Measurements from ENCODE around the gene SLC37A1.
A peak's percentile ranks its signal among the peaks of the same experiment; 100 is the strongest.

SLC37A1 gene

GRCh38 chr21:42580793-42581321 is 67.2 kb downstream of the SLC37A1 start:
- no peak for DNase-seq

- DNase-seq, result no peak
These were observed 67.8 kb downstream of the SLC37A1 start for GRCh38 chr21:42581336-42581992.

GRCh38 chr21:42581993-42582786 is 68.5 kb downstream of the SLC37A1 start:
- no peak for DNase-seq

GRCh38 chr21:42582787-42583476 is 69.3 kb downstream of the SLC37A1 start:
- no peak for DNase-seq

- no peak for DNase-seq
These were observed 70.0 kb downstream of the SLC37A1 start for GRCh38 chr21:42583477-42584295.

GRCh38 chr21:42584296-42584641 is 70.6 kb downstream of the SLC37A1 start:
- DNase-seq, result no peak

GRCh38 chr21:42585881-42586280 is 72.2 kb downstream of the SLC37A1 start:
- no peak for DNase-seq

GRCh38 chr21:42586406-42586805 is 72.8 kb downstream of the SLC37A1 start:
- DNase-seq, result no peak

- DNase-seq, result no peak
These were observed 73.4 kb downstream of the SLC37A1 start for GRCh38 chr21:42587036-42587435.

GRCh38 chr21:42590431-42591131 is 76.9 kb downstream of the SLC37A1 start:
- no peak for DNase-seq

GRCh38 chr21:42591170-42591869 is 77.7 kb downstream of the SLC37A1 start:
- DNase-seq, result no peak

- DNase-seq, result no peak
These were observed 78.6 kb downstream of the SLC37A1 start for GRCh38 chr21:42592156-42592820.

GRCh38 chr21:42593007-42593814 is 79.6 kb downstream of the SLC37A1 start:
- DNase-seq, result peak; percentile 59

- no peak for DNase-seq
These were observed 81.1 kb downstream of the SLC37A1 start for GRCh38 chr21:42594616-42595282.

- no peak for DNase-seq
These were observed 81.9 kb downstream of the SLC37A1 start for GRCh38 chr21:42595283-42596187.

GRCh38 chr21:42596657-42597056 is 83.0 kb downstream of the SLC37A1 start:
- DNase-seq, result no peak

- DNase-seq, result no peak
These were observed 84.0 kb downstream of the SLC37A1 start for GRCh38 chr21:42597487-42598158.
